HG03520 (cell line): ENCODE results near the gene GPC6.
"Not testable (repeated sequence)": the region's sequence is repeated elsewhere in the genome, so short reads cannot be mapped to it uniquely, and the experiment has no call there.

ENCODE experiments used
- ATAC-seq: cut with Tn5 transposase; IDR thresholded peaks from one replicate; pipeline ENCODE4 v1.9.1; 2021; ENCODE audit warnings: mild to moderate bottlenecking, moderate library complexity; ENCODE audit not compliant: unreplicated experiment

The GPC6 gene

GRCh38 chr13:93425411-93425810 lies 198.8 kb downstream of the GPC6 start:
- ATAC-seq: no peak

GRCh38 chr13:93430381-93430780 lies 203.8 kb downstream of the GPC6 start:
- no peak for ATAC-seq

GRCh38 chr13:93435651-93436050 lies 209.0 kb downstream of the GPC6 start:
- ATAC-seq: no peak

GRCh38 chr13:93437081-93437480 lies 210.5 kb downstream of the GPC6 start:
- no peak for ATAC-seq

- ATAC-seq: no peak
Measured at GRCh38 chr13:93446238-93446637, 219.6 kb downstream of the GPC6 start.

GRCh38 chr13:93450191-93450621 lies 223.6 kb downstream of the GPC6 start:
- ATAC-seq: no peak

- ATAC-seq: no peak
Measured at GRCh38 chr13:93450761-93451160, 224.2 kb downstream of the GPC6 start.

GRCh38 chr13:93454676-93455235 lies 228.1 kb downstream of the GPC6 start:
- ATAC-seq: not testable (repeated sequence)

- no peak for ATAC-seq
Measured at GRCh38 chr13:93455861-93456260, 229.3 kb downstream of the GPC6 start.

- no peak for ATAC-seq
Measured at GRCh38 chr13:93460005-93460404, 233.4 kb downstream of the GPC6 start.

GRCh38 chr13:93462151-93462550 lies 235.5 kb downstream of the GPC6 start:
- no peak for ATAC-seq

GRCh38 chr13:93466502-93467036 lies 240.0 kb downstream of the GPC6 start:
- no peak for ATAC-seq

GRCh38 chr13:93467175-93467574 lies 240.6 kb downstream of the GPC6 start:
- ATAC-seq: no peak

GRCh38 chr13:93468433-93468832 lies 241.8 kb downstream of the GPC6 start:
- no peak for ATAC-seq

- ATAC-seq: no peak
Measured at GRCh38 chr13:93472296-93472695, 245.7 kb downstream of the GPC6 start.

- ATAC-seq: no peak
Measured at GRCh38 chr13:93472814-93473296, 246.2 kb downstream of the GPC6 start.

GRCh38 chr13:93473441-93474270 lies 247.0 kb downstream of the GPC6 start:
- ATAC-seq: no peak

- no peak for ATAC-seq
Measured at GRCh38 chr13:93476175-93476574, 249.6 kb downstream of the GPC6 start.

- ATAC-seq: no peak
Measured at GRCh38 chr13:93477238-93477637, 250.6 kb downstream of the GPC6 start.

GRCh38 chr13:93480553-93481106 lies 254.0 kb downstream of the GPC6 start:
- no peak for ATAC-seq

GRCh38 chr13:93496117-93496516 lies 269.5 kb downstream of the GPC6 start:
- ATAC-seq: not testable (repeated sequence)
